CD4-positive, alpha-beta T cell treated with Interferon gamma for 1 hour (primary cell): Measurements from ENCODE around the gene CEP85L.
"Not testable (repeated sequence)": the region's sequence is repeated elsewhere in the genome, so short reads cannot be mapped to it uniquely, and the experiment has no call there.

ENCODE experiments used
- DNase-seq: peaks from one replicate; pipeline ENCODE4 v3.0.0-alpha.2; 2020

The CEP85L gene

GRCh38 chr6:118489990-118490389, 161.4 kb downstream of the CEP85L start:
- DNase-seq = no peak

- DNase-seq = no peak
Observed at GRCh38 chr6:118488631-118489030, 162.8 kb downstream of the CEP85L start.

DNA sequence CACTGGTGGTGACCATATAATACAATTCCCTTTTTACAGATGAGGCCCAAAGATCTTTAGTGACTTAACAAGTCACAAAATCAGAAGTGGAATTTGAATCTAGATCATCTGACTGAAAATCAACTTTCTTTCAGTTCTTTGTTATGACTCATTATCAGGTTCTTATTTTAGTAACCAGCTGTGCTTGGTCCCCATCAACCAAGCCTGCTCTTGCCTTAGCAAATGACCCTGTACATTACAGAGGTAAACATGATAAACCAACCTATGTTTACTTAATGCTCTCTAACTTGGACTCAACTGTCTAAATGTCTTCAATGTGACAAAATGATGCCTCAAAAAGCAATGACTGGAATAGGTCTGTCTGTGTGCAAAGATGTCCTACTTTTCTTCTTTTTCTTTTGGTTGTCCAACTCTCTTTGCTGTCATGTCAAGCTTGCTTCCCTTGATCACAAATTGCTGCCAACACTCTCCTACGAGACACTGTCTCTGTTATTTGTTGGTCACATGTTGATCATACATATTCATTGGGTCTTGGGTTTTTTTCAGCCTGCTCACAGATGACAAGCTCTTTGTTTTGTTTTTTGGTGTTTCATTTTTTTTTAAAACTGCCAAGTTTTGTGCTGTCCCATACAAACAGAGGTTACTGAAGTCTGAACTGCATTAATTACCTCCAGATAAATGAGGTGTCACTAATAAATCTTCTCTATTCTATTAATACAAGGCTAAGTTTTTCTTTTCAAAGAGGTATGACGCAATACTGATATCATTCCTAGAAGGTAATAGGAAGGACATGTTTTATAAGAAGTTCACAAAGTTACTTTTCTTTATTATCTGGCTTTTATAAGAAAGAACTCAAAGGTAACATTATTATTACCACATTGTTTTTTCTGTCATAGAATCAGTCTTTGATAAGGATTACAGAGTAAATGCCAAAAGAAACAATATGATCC, 165.5 kb downstream of the CEP85L start:
- DNase-seq = no peak

DNA sequence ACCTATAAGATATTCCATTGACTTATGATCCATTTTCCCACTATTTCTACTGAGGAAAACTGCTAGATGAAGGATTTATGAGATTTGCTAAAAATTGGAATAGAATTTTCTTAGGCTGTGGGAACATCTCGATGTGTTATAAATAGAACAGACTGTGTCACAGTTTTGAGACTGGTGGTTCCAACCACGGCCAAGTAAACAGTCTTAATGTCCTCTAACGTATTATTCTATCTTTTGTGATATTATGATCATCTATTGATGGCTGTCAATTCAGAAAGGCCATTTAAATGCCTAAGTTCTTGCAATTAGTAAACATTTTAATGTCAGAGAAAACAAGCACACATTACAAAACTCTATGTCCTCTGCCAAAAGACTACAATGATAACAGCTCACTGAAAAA, 174.8 kb downstream of the CEP85L start:
- no peak for DNase-seq

GRCh38 chr6:118473266-118473665, 178.1 kb downstream of the CEP85L start:
- no peak for DNase-seq

DNA sequence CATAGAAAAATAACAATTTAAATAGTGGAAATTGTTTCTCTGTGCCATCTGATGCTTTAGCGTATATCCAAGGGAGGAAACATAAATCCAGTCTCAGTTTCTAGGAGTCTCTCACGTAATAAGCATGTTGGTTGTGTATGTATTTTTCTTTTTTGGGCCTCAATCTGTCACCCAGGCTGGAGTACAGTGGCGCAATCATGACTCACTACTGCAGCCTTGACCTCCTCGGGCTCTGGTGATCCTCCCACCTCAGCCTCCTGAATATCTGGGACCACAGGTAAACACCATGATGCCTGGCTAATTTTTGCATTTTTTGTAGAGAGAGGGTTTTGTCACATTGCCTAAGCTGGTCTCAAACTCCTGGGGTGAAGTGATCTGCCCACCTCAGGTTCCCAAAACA, 181.9 kb downstream of the CEP85L start:
- DNase-seq = no peak

DNA sequence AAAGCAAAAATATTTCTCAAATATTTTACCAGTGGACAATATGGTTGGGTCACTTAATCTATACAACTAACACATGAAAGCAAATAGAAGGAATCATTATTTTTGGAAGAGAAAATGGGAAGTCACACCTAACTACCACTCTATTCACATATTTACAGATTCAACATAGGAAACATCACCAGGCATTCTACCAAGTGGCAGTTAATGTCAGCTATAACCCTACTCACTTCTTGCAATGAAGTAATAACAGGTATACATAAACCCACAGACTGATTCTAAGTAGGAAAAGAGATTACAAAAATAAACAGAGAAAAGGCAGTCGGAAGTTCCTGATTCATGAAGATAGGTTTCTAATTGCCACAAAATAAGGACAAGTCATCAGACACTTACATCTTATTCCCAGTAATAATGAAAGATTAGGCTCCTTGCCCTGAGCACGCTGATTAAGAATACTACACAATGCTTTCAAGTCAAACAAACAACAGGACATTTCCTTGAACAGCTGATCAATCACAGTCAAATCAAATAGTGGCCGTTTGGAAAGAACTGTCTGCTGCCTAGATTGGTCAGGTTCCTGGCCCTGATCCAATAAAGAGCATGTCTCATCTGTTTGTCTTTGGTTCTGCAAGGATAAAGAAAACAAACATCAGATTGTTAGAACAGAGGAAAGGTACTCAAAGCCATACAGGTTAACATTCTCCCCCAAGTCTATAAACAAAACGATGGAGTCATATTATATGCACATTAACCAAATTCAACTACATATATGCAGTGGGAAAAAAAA, 182.5 kb downstream of the CEP85L start:
- DNase-seq = no peak

- no peak for DNase-seq
Observed at GRCh38 chr6:118467181-118467580, 184.2 kb downstream of the CEP85L start.

DNA sequence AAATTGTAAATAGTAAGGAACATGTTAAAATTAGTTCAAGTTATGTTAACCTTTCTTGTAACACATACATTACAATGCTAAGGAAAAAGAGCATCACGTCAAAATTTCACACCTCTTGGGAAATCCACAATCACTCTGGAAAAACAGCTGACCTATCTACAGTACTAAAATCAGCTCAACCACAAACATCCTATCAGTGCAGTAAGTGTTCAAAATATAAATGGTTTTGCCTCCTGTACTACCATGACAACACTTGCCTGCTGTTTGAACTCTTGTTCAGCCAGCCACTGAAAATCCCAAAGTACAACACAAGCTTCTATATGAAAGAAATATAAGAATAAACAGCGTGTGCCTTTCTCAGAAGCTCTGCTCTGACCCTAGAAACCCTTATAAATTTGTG, 186.8 kb downstream of the CEP85L start:
- no peak for DNase-seq

DNA sequence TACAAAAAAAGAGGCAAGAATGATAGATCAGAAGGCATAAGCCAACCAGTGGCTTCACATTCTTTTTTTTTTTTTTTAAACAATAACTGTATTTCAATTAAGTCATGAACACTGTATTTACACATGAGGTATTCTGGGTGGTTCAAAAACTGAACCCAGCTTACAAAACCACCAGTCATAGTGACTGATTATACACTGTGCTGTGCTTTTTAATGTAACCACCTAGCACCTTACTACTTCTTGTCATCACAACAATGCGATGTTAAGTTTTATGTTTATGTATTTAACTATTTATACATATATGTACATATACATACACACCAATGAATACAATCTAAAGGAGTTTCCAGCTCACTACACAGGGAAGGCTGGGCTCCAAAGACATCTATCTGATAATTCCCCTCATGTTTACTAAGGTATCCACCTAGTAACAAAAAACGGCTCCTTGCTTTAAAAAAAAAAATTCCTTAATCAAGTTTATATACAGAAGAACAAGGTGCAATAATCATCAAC, 190.4 kb downstream of the CEP85L start:
- no peak for DNase-seq

GRCh38 chr6:118456982-118457381, 194.4 kb downstream of the CEP85L start:
- no peak for DNase-seq

DNA sequence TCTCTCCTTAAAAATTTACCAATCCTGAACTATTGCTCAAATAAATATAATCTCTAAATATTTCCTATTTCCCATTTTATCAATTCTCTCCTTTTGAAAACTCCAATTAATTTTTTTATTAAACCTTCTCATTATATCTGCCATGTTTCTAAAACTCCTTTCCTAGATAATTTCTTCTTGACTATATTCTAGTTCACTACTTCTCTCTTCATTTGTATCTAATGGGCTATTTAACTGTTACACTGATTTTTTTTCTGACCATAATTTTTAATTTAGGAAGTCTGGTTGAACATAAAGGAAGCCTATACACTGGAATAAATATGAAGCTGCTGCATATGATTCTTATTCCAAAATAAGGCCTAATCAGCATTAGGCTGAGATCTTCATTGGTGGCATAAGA, 199.6 kb downstream of the CEP85L start:
- DNase-seq = no peak

GRCh38 chr6:118444796-118445195, 206.6 kb downstream of the CEP85L start:
- no peak for DNase-seq

DNA sequence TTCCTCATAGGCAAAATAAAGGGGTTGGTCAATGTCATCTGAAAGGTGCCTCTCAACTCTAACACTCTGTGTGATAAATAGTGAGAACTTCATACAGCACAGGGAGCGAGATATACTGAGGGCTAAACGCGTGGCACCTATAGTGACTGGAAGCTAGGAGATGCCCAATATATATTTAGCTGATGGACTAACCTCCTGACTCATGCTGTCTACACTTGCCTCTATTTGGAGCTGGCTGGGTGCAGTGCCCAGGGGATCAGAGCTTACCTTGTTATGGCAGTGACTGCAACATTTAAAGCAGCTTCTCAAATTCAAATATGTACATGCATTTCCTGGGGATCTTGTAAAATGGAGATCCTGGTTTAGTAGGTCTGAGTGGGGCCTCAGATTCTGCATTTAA, 214.9 kb downstream of the CEP85L start:
- no peak for DNase-seq

- not testable (repeated sequence) for DNase-seq
Observed at GRCh38 chr6:118434147-118434546, 217.2 kb downstream of the CEP85L start.

GRCh38 chr6:118421312-118421711, 230.1 kb downstream of the CEP85L start:
- DNase-seq = not testable (repeated sequence)

GRCh38 chr6:118419448-118420394, 231.7 kb downstream of the CEP85L start:
- DNase-seq = no peak
